WTC11 (cell line): ENCODE data around the gene SETDB1. TPM values are rescaled to one million over a fixed set of nuclear protein-coding genes. Genes with fewer than 3 reads are reported as not detected.

ENCODE experiments used
- ATAC-seq: fragments of 200-7000 bp; cut with Tn5 transposase; 2 replicates; pipeline ENCODE4 v1.10.0; 2021; ENCODE audit warnings: mild to moderate bottlenecking, moderate library complexity
- Bru-seq: library from RNA; stranded (reverse); fragments of 400-500 nt; gene quantifications from one replicate; lab custom pipeline; 2021; lab: Mats Ljungman, UMichigan
- CTCF ChIA-PET: fragments of 300-600 bp; sonication (Branson Sonifier 250); formaldehyde crosslinking; loops from one replicate; lab custom pipeline; 2021; ENCODE audit warnings: antibody characterized with exemption; lab: Charles Lee
- POLR2A ChIA-PET: fragments of 350-600 bp; sonication (Branson Sonifier 250); formaldehyde crosslinking; loops from one replicate; lab custom pipeline; 2021; ENCODE audit warnings: antibody characterized with exemption; lab: Charles Lee
- DNase-seq: peaks from one replicate; pipeline ENCODE4 v3.0.0; 2021; ENCODE audit warnings: low spot score
- H3K27ac Mint-ChIP-seq: 2 replicates; pipeline ENCODE4 v1.8.0; 2021; ENCODE audit warnings: mixed read lengths
- H3K27me3 Mint-ChIP-seq: 2 replicates; pipeline ENCODE4 v1.8.0; 2021; ENCODE audit warnings: low read depth, mild to moderate bottlenecking, moderate library complexity, mixed read lengths
- H3K36me3 Mint-ChIP-seq: 2 replicates; pipeline ENCODE4 v1.8.0; 2021; ENCODE audit warnings: mixed read lengths
- H3K4me1 Mint-ChIP-seq: 2 replicates; pipeline ENCODE4 v1.8.0; 2022; ENCODE audit warnings: mixed read lengths
- H3K4me3 Mint-ChIP-seq: 2 replicates; pipeline ENCODE4 v1.8.0; 2021; ENCODE audit warnings: mild to moderate bottlenecking, moderate library complexity, mixed read lengths
- H3K9me3 Mint-ChIP-seq: 2 replicates; pipeline ENCODE4 v1.8.0; 2021; ENCODE audit warnings: mixed read lengths
- AR ChIP-seq: fragments of 250-450 bp; sonication (Bioruptor Pico); IDR thresholded peaks from 2 replicates; pipeline ENCODE4 v1.9.0; 2021; ENCODE audit warnings: mild to moderate bottlenecking
- ARID4B ChIP-seq: sonication (generic); formaldehyde crosslinking; IDR thresholded peaks from 2 replicates; pipeline ENCODE4 v1.8.0; 2023; ENCODE audit warnings: missing genetic modification reagents, mild to moderate bottlenecking, borderline replicate concordance
- ETV6 ChIP-seq: sonication (generic); formaldehyde crosslinking; IDR thresholded peaks from 2 replicates; pipeline ENCODE4 v1.8.1; 2022; ENCODE audit warnings: mild to moderate bottlenecking, missing genetic modification reagents
- FOXK1 ChIP-seq: sonication (generic); formaldehyde crosslinking; IDR thresholded peaks from 2 replicates; pipeline ENCODE4 v1.8.0; 2022; ENCODE audit warnings: mild to moderate bottlenecking, moderate library complexity, missing genetic modification reagents
- FOXP4 ChIP-seq: sonication (generic); formaldehyde crosslinking; IDR thresholded peaks from 2 replicates; pipeline ENCODE4 v1.8.0; 2022; ENCODE audit warnings: mild to moderate bottlenecking, missing genetic modification reagents
- GABPB1 ChIP-seq: sonication (generic); formaldehyde crosslinking; IDR thresholded peaks from 2 replicates; pipeline ENCODE4 v1.8.1; 2023; ENCODE audit warnings: mild to moderate bottlenecking, missing genetic modification reagents
- HMGA2 ChIP-seq: fragments of 250-450 bp; sonication (Bioruptor Pico); IDR thresholded peaks from 2 replicates; pipeline ENCODE4 v1.4.0; 2021; ENCODE audit warnings: mild to moderate bottlenecking, moderate library complexity
- IRF1 ChIP-seq: sonication (generic); formaldehyde crosslinking; IDR thresholded peaks from 2 replicates; pipeline ENCODE4 v1.8.0; 2023; ENCODE audit warnings: missing genetic modification reagents
- NFATC4 ChIP-seq: fragments of 250-450 bp; sonication (Bioruptor Pico); IDR thresholded peaks from 2 replicates; pipeline ENCODE4 v1.9.0; 2021; ENCODE audit warnings: mild to moderate bottlenecking
- NFE2L1 ChIP-seq: sonication (generic); formaldehyde crosslinking; IDR thresholded peaks from 2 replicates; pipeline ENCODE4 v1.8.1; 2023; ENCODE audit warnings: missing genetic modification reagents
- NR2C2 ChIP-seq: sonication (generic); formaldehyde crosslinking; IDR thresholded peaks from 2 replicates; pipeline ENCODE4 v1.8.0; 2022; ENCODE audit warnings: mild to moderate bottlenecking, missing genetic modification reagents
- SMAD4 ChIP-seq: sonication (generic); formaldehyde crosslinking; IDR thresholded peaks from 2 replicates; pipeline ENCODE4 v1.8.0; 2022; ENCODE audit warnings: mild to moderate bottlenecking, missing genetic modification reagents
- SOX15 ChIP-seq: fragments of 250-450 bp; sonication (Bioruptor Pico); IDR thresholded peaks from 2 replicates; pipeline ENCODE4 v1.9.0; 2021; ENCODE audit warnings: mild to moderate bottlenecking
- SP1 ChIP-seq: sonication (generic); formaldehyde crosslinking; conservative IDR thresholded peaks from 2 replicates; pipeline ENCODE4 v1.8.1; 2022; ENCODE audit warnings: missing genetic modification reagents
- TEAD1 ChIP-seq: sonication (generic); formaldehyde crosslinking; IDR thresholded peaks from 2 replicates; pipeline ENCODE4 v1.8.0; 2022; ENCODE audit warnings: mild to moderate bottlenecking, missing genetic modification reagents
- USF2 ChIP-seq: sonication (generic); formaldehyde crosslinking; IDR thresholded peaks from 2 replicates; pipeline ENCODE4 v1.8.1; 2023; ENCODE audit warnings: mild to moderate bottlenecking, missing genetic modification reagents, moderate library complexity
- long read RNA-seq, 3 experiments: library from RNA in 1 of 3; library from capped mRNA in 1 of 3; library from polyadenylated mRNA in 1 of 3; unstranded in 2 of 3; stranded (forward) in 1 of 3; transcript quantifications; one replicate each; pipeline ENCODE4 v2.0.0, GENCODE V29; 2021
- total RNA-seq: library from RNA; stranded (reverse); gene quantifications from 3 replicates; pipeline ENCODE4 v1.2.3, GENCODE V29; 2021
- TF ChIP-seq, protein P1 (sequence below): fragments of 250-450 bp; sonication (Bioruptor Pico); IDR thresholded peaks from 2 replicates; pipeline ENCODE4 v1.9.0; 2021; ENCODE audit warnings: moderate library complexity, mild to moderate bottlenecking, inconsistent platforms, borderline replicate concordance
- TF ChIP-seq, protein P2 (sequence below): sonication (generic); formaldehyde crosslinking; IDR thresholded peaks from 2 replicates; pipeline ENCODE4 v1.8.0; 2022; ENCODE audit warnings: mild to moderate bottlenecking, missing genetic modification reagents
- TF ChIP-seq, protein P3 (sequence below): sonication (generic); formaldehyde crosslinking; IDR thresholded peaks from 2 replicates; pipeline ENCODE4 v1.8.1; 2022; ENCODE audit warnings: mild to moderate bottlenecking, moderate library complexity, missing genetic modification reagents

SETDB1 gene
- 48.1 to 53.1 TPM (median 48.8 TPM) in 3 replicates for total RNA-seq
- percentile 75 among the genes with signal in this experiment for Bru-seq, nascent RNA
- long read RNA-seq, experiment 1, full-length matches to known transcripts, result 3 of 63 reads
- long read RNA-seq, experiment 1, partial matches to known transcripts, result 26 of 63 reads
- long read RNA-seq, experiment 1, other reads (novel, unspliced or antisense), result 34 of 63 reads
- long read RNA-seq, experiment 2, full-length matches to known transcripts, result 3 of 38 reads
- long read RNA-seq, experiment 2, partial matches to known transcripts, result 18 of 38 reads
- long read RNA-seq, experiment 2, other reads (novel, unspliced or antisense), result 17 of 38 reads
- long read RNA-seq, experiment 3, partial matches to known transcripts, result 13 of 20 reads
- long read RNA-seq, experiment 3, other reads (novel, unspliced or antisense), result 4 of 20 reads

DNA sequence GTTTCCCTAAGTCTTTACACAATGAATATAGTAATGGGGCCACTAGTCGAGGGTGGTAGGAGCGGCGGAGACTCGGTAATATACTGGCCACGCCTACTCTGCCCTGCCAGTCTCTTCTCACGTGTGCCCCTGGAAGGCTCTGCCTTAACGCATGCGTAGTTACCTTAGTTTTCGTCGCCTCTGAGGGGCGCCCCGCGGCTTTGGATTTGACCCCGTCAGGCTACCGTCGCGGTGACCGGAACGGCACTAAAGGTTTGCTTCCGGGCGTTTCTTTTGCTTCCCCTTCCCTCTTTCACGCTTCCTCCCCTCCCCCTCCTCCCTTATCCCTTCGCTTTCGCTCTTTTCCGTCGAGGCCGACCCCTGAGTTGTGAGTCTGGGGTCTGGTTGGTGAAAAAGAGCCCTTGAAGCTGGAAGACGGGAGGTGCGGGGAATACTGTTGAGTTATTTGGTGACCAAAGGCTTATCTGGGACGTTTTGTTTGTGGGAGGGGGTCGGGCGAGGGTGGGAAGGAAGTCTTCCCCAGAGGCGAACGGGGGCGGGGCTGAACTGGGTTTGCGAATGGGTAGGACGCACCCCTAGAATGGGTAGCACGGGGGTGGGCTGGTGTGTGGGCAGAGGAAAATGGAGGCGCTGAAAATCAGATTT is at the start of gene SETDB1:
TSS of gene SETDB1 (plus strand) at position 267 of the 645 bp plus-strand sequence. CDS start 1,352 bp downstream, outside the sequence.
- H3K9me3 Mint-ChIP-seq, result peaks cover 8% of the 10 kb centered on the region; the same call in 1 of the 2 replicates
- ChIA-PET CTCF (interaction anchor here (0.6 to 1.6 kb wide), 2 partner anchors 50 to 80 kb away, joined by 3 to 5 read pairs; partner anchors contain the start of gene MINDY1), POLR2A (no interaction called here)
- H3K27me3 Mint-ChIP-seq, result no peaks in the 10 kb centered on the region
- H3K36me3 Mint-ChIP-seq, result peaks cover 38% of the 10 kb centered on the region
- peak; percentile 95 for ATAC-seq
- DNase-seq, result peak; percentile 98
- peak within 1 kb of the TSS; percentile 97 for H3K27ac Mint-ChIP-seq
- peaks cover 13% of the 10 kb centered on the region for H3K4me1 Mint-ChIP-seq
- H3K4me3 Mint-ChIP-seq, result peak within 1 kb of the TSS; percentile 92
- TF ChIP-seq SMAD4 (CRISPR knock-in tag) (no peak), SOX15 (CRISPR knock-in tag) (no peak), USF2 (CRISPR knock-in tag) (peak; percentile 78), ARID4B (CRISPR knock-in tag) (peak; percentile 43; the same call in 1 of the 2 replicates), ETV6 (CRISPR knock-in tag) (peak; percentile 92), SP1 (CRISPR knock-in tag) (peak; percentile 54; the same call in 1 of the 2 replicates), NFATC4 (no peak), IRF1 (CRISPR knock-in tag) (no peak), GABPB1 (CRISPR knock-in tag) (peak; percentile 71), AR (no peak), NFE2L1 (CRISPR knock-in tag) (no peak), FOXP4 (no peak), FOXK1 (CRISPR knock-in tag) (peak; percentile 15; the same call in 1 of the 2 replicates), NR2C2 (CRISPR knock-in tag) (peak; percentile 65; the same call in 1 of the 2 replicates), TEAD1 (CRISPR knock-in tag) (peak; percentile 59; the same call in 1 of the 2 replicates), HMGA2 (CRISPR knock-in tag) (no peak)
- TF ChIP-seq, protein P1, sequence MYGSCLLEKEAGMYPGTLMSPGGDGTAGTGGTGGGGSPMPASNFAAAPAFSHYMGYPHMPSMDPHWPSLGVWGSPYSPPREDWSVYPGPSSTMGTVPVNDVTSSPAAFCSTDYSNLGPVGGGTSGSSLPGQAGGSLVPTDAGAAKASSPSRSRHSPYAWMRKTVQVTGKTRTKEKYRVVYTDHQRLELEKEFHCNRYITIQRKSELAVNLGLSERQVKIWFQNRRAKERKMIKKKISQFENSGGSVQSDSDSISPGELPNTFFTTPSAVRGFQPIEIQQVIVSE (CRISPR knock-in tag), result no peak
- TF ChIP-seq, protein P2, sequence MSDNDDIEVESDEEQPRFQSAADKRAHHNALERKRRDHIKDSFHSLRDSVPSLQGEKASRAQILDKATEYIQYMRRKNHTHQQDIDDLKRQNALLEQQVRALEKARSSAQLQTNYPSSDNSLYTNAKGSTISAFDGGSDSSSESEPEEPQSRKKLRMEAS (CRISPR knock-in tag), result peak; percentile 57; the same call in 1 of the 2 replicates
- TF ChIP-seq, protein P3, sequence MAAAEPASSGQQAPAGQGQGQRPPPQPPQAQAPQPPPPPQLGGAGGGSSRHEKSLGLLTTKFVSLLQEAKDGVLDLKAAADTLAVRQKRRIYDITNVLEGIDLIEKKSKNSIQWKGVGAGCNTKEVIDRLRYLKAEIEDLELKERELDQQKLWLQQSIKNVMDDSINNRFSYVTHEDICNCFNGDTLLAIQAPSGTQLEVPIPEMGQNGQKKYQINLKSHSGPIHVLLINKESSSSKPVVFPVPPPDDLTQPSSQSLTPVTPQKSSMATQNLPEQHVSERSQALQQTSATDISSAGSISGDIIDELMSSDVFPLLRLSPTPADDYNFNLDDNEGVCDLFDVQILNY (CRISPR knock-in tag), result no peak
